ENCODE results near the gene PCDHA11. TPM values are rescaled to one million over a fixed set of nuclear protein-coding genes. Genes with fewer than 3 reads are reported as not detected.

PCDHA11 gene
- total RNA-seq, 4 donors from 2014 or later: 0.48 to 1.2 TPM; not detected in 2

- H3K27ac ChIP-seq: no peak within 1 kb of the TSS
- TF ChIP-seq POLR2AphosphoS5 (IDR thresholded peaks at IDR 0.05): no peak
- TF ChIP-seq POLR2A (IDR thresholded peaks at IDR 0.05): no peak
- TF ChIP-seq CTCF (IDR thresholded peaks at IDR 0.05): no peak
- TF ChIP-seq EP300 (IDR thresholded peaks at IDR 0.05; ENCODE audit: low read depth): no peak
- no peak within 1 kb of the TSS for H3K4me3 ChIP-seq
- intact Hi-C loops (cut with DNase I; ENCODE audit: low total_unique reads): no loop called here
- H3K36me3 ChIP-seq: no peaks in the 10 kb centered on the region
- H3K9me3 ChIP-seq: peaks cover 4 to 24% of the 10 kb centered on the region in 2 donors
- no peaks in the 10 kb centered on the region for H3K4me1 ChIP-seq
- no peak for DNase-seq
- in situ Hi-C loops (cut with MboI; ENCODE audit: low pct_ligation_motif_present in 1 of 4, low pct_unique_long_range_greater_than_20kb in 1 of 4, low sequenced_read_pairs in 3 of 4): no loop called here
- peaks cover 7% of the 10 kb centered on the region for H3K27me3 ChIP-seq
- 40 to 52% methylated on average over 1 to 32 of the region's 35 CpGs for WGBS, 2 donors (ENCODE audit: low coverage in 1 of 2)
Observed at GRCh38 chr5:140881889-140882590, 13.3 kb downstream of the PCDHA11 start, which contains the start of gene PCDHA13. Gene PCDHA13 (plus strand): TSS chr5:140882124. CDS start chr5:140882269, 145 bp downstream.

GRCh38 chr5:140882591-140882899 is 13.8 kb downstream of the PCDHA11 start:
- TF ChIP-seq CTCF (IDR thresholded peaks at IDR 0.05) (no peak), POLR2A (IDR thresholded peaks at IDR 0.05) (no peak), POLR2AphosphoS5 (IDR thresholded peaks at IDR 0.05) (no peak), EP300 (IDR thresholded peaks at IDR 0.05; ENCODE audit: low read depth) (no peak)
- intact Hi-C loops (cut with DNase I; ENCODE audit: low total_unique reads): no loop called here
- no peaks in the 10 kb centered on the region for H3K4me1 ChIP-seq
- no peak overlapping the region for H3K4me3 ChIP-seq
- in situ Hi-C loops (cut with MboI; ENCODE audit: low pct_ligation_motif_present in 1 of 4, low pct_unique_long_range_greater_than_20kb in 1 of 4, low sequenced_read_pairs in 3 of 4): no loop called here
- DNase-seq: no peak
- WGBS, 2 donors (ENCODE audit: low coverage in 1 of 2): 53 to 64% methylated on average over 4 to 12 of the region's 12 CpGs
- no peaks in the 10 kb centered on the region for H3K36me3 ChIP-seq
- peaks cover 4 to 19% of the 10 kb centered on the region in 2 donors for H3K9me3 ChIP-seq
- H3K27me3 ChIP-seq: peaks cover 4% of the 10 kb centered on the region
- no peak overlapping the region for H3K27ac ChIP-seq

GRCh38 chr5:140883373-140883772 is 14.6 kb downstream of the PCDHA11 start:
- no peak for TF ChIP-seq CTCF (IDR thresholded peaks at IDR 0.05)
- no peak for TF ChIP-seq EP300 (IDR thresholded peaks at IDR 0.05; ENCODE audit: low read depth)
- no peak for TF ChIP-seq POLR2AphosphoS5 (IDR thresholded peaks at IDR 0.05)
- TF ChIP-seq POLR2A (IDR thresholded peaks at IDR 0.05): no peak
- no peak overlapping the region for H3K4me3 ChIP-seq
- WGBS, 2 donors (ENCODE audit: low coverage in 1 of 2): 83% methylated on average over 4 to 41 of the region's 41 CpGs
- peaks cover 4 to 18% of the 10 kb centered on the region in 2 donors for H3K9me3 ChIP-seq
- no peak for DNase-seq
- peaks cover 3% of the 10 kb centered on the region for H3K27me3 ChIP-seq
- H3K27ac ChIP-seq: no peak overlapping the region
- no peaks in the 10 kb centered on the region for H3K36me3 ChIP-seq
- intact Hi-C loops (cut with DNase I; ENCODE audit: low total_unique reads) (no loop called here), in situ Hi-C loops (cut with MboI; ENCODE audit: low pct_ligation_motif_present in 1 of 4, low pct_unique_long_range_greater_than_20kb in 1 of 4, low sequenced_read_pairs in 3 of 4) (no loop called here)
- no peaks in the 10 kb centered on the region for H3K4me1 ChIP-seq

- H3K4me1 ChIP-seq: no peaks in the 10 kb centered on the region
- TF ChIP-seq CTCF (IDR thresholded peaks at IDR 0.05) (no peak), EP300 (IDR thresholded peaks at IDR 0.05; ENCODE audit: low read depth) (no peak), POLR2AphosphoS5 (IDR thresholded peaks at IDR 0.05) (no peak), POLR2A (IDR thresholded peaks at IDR 0.05) (no peak)
- no peaks in the 10 kb centered on the region for H3K36me3 ChIP-seq
- 85% methylated on average over 79 of the region's 79 CpGs; no CpG with 5 or more reads in 1 of the 2 donors for WGBS, 2 donors (ENCODE audit: low coverage in 1 of 2)
- H3K27me3 ChIP-seq: no peaks in the 10 kb centered on the region
- H3K27ac ChIP-seq: no peak overlapping the region
- in situ Hi-C loops (cut with MboI; ENCODE audit: low pct_ligation_motif_present in 1 of 4, low pct_unique_long_range_greater_than_20kb in 1 of 4, low sequenced_read_pairs in 3 of 4) (no loop called here), intact Hi-C loops (cut with DNase I; ENCODE audit: low total_unique reads) (no loop called here)
- H3K4me3 ChIP-seq: no peak overlapping the region
- no peak for DNase-seq
- peaks cover 4 to 14% of the 10 kb centered on the region in 2 donors for H3K9me3 ChIP-seq
Observed at GRCh38 chr5:140883927-140884697, 15.4 kb downstream of the PCDHA11 start.

All from transverse colon (tissue), 4 donors.